AG04449 (cell line): ENCODE data around the gene RELN.

ENCODE experiments used
- CTCF ChIA-PET: fragments of 350-600 bp; formaldehyde crosslinking; extraction: SDS; loops from one replicate; lab custom pipeline; 2021; ENCODE audit warnings: antibody characterized with exemption; lab: Yijun Ruan, JAX
- POLR2A ChIA-PET: fragments of 400-600, 350-600 bp; formaldehyde crosslinking; extraction: SDS; loops from one replicate; lab custom pipeline; 2020; ENCODE audit warnings: antibody characterized with exemption, inconsistent platforms; lab: Yijun Ruan, JAX
- DNase-seq: peaks from one replicate; pipeline ENCODE4 v3.0.0-alpha.2; 2010; ENCODE audit warnings: low read depth, low spot score
- H3K4me3 ChIP-seq: 2 replicates; pipeline ENCODE4 v1.5.1; 2011; ENCODE audit warnings: low read depth, mild to moderate bottlenecking, control low read depth, low read length
- TF ChIP-seq, protein P1 (sequence below): IDR thresholded peaks from one replicate; pipeline ENCODE4 v1.5.1; 2011; ENCODE audit warnings: mild to moderate bottlenecking, moderate library complexity, low read length, control low read depth, inconsistent platforms; ENCODE audit not compliant: insufficient read depth; ENCODE audit errors: missing control alignments

The RELN gene

GRCh38 chr7:103735377-103735776 is 254.1 kb downstream of the RELN start:
- ChIA-PET POLR2A (no interaction called here), CTCF (interaction anchor here (1.2 kb wide), 1 partner anchor 21 kb away, joined by 3 read pairs; no protein-coding TSS in a partner anchor)
- TF ChIP-seq, protein P1, sequence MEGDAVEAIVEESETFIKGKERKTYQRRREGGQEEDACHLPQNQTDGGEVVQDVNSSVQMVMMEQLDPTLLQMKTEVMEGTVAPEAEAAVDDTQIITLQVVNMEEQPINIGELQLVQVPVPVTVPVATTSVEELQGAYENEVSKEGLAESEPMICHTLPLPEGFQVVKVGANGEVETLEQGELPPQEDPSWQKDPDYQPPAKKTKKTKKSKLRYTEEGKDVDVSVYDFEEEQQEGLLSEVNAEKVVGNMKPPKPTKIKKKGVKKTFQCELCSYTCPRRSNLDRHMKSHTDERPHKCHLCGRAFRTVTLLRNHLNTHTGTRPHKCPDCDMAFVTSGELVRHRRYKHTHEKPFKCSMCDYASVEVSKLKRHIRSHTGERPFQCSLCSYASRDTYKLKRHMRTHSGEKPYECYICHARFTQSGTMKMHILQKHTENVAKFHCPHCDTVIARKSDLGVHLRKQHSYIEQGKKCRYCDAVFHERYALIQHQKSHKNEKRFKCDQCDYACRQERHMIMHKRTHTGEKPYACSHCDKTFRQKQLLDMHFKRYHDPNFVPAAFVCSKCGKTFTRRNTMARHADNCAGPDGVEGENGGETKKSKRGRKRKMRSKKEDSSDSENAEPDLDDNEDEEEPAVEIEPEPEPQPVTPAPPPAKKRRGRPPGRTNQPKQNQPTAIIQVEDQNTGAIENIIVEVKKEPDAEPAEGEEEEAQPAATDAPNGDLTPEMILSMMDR, result no peak
- DNase-seq, result peak; percentile 9
- H3K4me3 ChIP-seq, result no peak overlapping the region

GRCh38 chr7:103731169-103731568 is 258.3 kb downstream of the RELN start:
- ChIA-PET CTCF (no interaction called here), POLR2A (no interaction called here)
- no peak overlapping the region for H3K4me3 ChIP-seq
- no peak for DNase-seq
- TF ChIP-seq, protein P1, result no peak

DNA sequence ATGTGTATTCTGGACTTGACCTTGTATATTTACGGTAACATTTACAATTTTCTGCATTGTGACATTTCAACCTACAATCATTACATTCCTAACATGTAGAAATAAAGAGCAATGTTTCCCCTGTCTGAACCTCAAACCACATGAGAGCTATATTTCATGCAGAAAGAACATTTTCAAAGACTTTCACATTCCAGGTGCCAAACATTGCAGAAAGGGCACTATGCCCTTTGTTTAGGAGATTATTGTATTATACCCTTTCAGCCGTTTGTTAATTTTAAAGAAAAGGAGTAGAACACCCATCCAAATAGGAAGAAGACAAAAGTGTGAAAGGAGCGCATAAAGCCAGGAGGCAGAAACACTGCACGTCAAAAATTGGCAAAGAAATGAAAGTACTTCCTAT is 260.4 kb downstream of the RELN start:
- POLR2A ChIA-PET, result no interaction called here
- TF ChIP-seq, protein P1, result no peak
- CTCF ChIA-PET, result no interaction called here
- DNase-seq, result no peak
- H3K4me3 ChIP-seq, result no peak overlapping the region

DNA sequence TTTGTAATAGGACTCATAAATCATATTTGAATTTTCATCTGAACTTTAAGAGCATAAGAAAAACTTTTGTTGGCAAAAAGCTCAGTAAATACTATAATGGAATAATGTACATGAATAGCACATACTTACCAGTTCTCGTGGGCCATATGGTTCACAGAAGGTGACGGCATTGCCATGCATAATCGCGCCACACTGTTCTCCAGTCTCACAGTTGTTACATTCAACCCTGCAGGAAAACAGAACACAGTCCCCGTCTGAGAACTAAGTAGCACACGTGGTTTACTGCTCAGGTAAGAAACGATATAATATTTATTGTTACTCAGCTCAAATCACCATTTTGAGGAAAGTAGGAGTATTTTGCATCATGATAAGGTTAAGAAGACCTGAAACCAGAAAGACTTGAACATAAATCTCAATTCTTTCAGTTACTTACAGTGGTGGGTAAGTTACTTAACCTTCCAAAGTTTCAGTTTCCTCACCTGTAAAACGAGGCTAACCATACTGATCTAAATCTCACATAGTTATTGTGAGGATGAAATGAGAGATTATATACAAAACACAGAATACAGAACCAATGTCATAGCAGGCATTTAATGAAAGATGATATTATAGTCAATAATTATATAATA is 261.4 kb downstream of the RELN start:
- TF ChIP-seq, protein P1, result no peak
- POLR2A ChIA-PET, result no interaction called here
- H3K4me3 ChIP-seq, result no peak overlapping the region
- no peak for DNase-seq
- CTCF ChIA-PET, result no interaction called here

GRCh38 chr7:103719070-103719469 is 270.4 kb downstream of the RELN start:
- DNase-seq, result no peak
- TF ChIP-seq, protein P1, result no peak
- H3K4me3 ChIP-seq, result no peak overlapping the region
- ChIA-PET POLR2A (no interaction called here), CTCF (no interaction called here)

DNA sequence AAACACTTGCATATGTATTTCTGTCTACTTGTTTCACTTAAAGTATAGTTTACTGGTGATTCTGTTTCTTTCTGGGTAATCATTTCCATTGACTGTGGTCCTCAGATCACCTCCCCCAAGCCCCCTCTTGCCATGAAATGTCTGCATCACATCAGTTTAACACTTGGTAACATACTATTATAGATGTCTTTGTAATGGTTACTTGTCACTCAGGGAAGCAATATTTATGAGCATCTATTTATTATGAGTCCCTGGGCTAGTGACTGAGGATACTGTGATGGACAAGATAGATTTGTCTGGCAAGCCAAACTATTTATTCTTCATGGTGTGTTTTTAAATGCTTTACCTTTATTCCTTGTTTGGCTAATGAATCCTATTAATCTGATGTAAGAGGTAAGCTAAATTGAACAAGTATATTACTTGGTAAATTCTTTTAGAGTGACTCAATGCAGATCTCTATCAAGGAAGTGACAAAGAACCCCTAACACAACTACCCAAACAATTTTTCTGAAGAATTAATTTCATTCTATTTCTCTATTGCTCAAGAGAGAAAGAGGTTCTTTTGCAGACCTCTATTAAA is 270.9 kb downstream of the RELN start:
- DNase-seq, result no peak
- TF ChIP-seq, protein P1, result no peak
- ChIA-PET CTCF (no interaction called here), POLR2A (no interaction called here)
- H3K4me3 ChIP-seq, result no peak overlapping the region
